ENCODE data around the gene ACP6. TPM values are rescaled to one million over a fixed set of nuclear protein-coding genes. Genes with fewer than 3 reads are reported as not detected.

Gene ACP6
- total RNA-seq, 1 donor from 2014 or later = 17.6 TPM

DNA sequence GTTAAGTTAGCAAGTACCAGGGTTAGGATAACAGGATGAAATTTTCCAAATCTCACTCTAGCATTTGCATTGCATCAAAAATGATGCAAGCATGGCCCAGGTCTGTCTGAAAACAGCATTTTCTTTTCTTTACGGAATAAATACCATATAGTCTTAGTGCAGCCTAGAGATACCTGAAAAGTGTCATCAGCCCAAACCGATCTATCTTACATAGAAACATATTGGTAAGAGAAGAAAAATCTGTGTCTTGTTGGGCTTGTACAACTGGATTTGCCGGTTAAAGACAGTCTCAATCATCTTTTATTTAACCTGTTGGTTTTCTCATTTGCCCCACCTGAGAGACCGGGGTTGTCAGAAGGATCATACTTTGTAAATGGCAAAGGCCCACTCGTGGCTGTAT lies 15.8 kb downstream of the ACP6 start:
- ATAC-seq (no peak), DNase-seq (ENCODE audit: low spot score) (no peak)
- intact Hi-C loops (cut with DNase I) = no loop called here

DNA sequence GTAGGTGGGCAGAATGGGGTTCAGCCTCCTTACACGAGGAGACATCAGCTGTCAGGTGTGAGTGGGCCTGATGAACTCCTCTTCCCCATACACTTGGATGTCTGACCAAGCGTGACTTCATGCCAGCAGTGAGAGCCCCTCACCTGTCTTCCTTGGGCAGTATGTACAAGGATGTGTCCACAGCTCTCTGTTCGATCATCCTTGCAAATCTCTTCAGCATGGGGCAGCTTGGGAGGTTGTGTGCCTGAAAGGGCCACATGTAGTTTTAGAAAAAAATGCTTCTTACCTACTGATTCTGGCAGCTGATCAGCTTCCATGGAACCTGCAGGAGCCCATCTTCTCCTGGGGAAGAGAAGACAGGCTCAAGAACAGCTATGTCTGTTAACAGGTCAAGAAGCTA lies 18.0 kb downstream of the ACP6 start:
- DNase-seq (ENCODE audit: low spot score) (no peak), ATAC-seq (no peak)
- intact Hi-C loops (cut with DNase I) = no loop called here

DNA sequence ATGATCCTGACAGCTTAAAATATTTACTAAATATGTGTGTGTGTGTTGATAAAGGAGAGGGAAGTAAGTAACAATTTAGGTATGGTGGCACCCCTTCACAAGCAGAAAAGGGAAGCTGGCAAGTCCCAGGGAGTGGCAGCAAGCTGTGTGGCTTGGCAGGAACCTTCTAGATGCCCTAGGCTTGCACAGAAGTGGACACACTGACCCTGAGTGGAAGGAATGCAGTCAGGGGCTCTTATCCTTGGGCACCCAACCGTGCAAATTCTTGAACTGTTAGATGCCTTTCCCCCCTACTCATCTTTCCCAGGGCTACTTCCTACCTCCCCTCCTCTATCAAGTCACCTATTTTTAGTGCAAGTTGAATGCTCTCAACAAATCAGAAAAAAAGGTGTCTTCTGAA lies 18.9 kb downstream of the ACP6 start:
- DNase-seq (ENCODE audit: low spot score) (no peak), ATAC-seq (no peak)
- intact Hi-C loops (cut with DNase I) = no loop called here

DNA sequence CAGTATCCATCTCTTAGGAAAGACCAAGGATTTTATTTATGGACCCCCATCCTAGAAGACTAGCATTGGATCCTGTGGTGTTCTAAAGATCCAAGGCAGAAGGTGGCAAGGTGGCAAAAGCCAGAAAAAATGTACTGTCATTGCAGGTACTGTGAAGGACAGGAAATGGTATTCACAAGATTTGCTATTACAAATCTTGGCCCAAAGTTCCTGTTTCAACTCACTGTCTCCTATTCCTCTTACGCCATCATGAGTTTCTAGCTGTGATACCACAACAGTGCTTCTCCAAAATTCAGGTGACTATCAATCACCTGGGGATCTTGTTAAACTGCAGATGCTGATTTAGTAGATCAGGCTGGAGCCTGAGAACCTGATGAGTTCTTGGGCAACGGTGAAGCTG lies 21.4 kb downstream of the ACP6 start:
- DNase-seq (ENCODE audit: low spot score) = no peak
- no peak for ATAC-seq
- intact Hi-C loops (cut with DNase I) = no loop called here

DNA sequence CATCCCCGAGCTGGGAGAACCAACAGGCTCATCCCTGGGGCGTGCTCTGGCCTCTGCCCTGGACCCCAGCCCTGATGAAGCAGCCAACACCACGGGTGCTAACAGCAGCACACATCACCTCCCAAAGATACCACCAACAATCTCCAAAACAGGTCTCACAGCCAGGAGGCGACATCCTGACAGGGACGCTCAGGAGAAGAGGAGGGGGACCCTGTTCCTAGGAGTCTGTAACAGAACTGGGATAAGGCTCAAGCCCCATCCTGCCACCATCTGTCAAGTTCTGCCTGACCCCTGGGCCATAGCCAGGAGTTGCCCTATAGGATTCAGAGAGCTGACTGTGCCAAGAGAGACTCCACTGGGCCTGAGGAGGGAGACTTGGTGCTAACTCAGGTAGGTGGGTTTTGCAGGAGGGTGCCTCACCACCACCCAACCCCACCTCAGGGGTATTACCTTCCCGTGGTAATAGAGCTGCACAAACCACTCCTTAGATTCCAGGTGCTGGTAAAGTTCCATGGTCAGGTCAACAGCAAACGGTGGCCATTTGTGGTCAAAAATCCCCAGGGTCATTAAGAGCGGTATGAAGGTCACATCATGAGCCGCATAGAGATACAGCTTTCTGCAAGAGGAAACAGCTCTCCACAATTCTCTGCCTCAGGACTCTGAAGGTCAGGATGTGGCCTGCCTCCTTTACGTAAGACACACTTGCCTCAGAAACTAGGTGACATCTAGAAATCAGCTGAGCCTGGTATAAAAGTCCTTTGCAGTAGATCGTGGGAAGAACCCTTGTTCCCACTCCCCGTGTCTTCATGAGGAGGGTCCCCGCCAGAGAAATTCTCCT lies 22.3 kb downstream of the ACP6 start:
- intact Hi-C loops (cut with DNase I) = no loop called here
- DNase-seq (ENCODE audit: low spot score) (no peak), ATAC-seq (no peak)

DNA sequence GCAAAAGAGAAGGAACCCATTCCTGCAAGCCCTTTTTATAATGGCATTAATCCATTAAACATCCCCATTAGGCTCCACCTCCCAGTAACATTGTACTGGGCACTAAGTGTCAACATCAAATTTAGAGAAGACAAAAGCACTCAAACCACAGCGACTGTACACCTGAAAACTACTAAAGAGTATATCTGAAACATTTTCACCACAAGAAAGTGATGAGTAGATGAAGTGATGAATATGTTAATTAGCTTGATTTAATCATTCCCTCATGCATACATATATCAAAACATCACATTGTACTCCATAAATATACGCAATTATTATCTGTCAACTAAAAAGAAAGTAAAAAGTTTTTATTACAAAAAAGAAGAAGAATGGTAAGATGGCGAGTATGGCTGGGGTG lies 26.4 kb downstream of the ACP6 start:
- DNase-seq (ENCODE audit: low spot score) (no peak), ATAC-seq (no peak)
- intact Hi-C loops (cut with DNase I) = no loop called here

DNA sequence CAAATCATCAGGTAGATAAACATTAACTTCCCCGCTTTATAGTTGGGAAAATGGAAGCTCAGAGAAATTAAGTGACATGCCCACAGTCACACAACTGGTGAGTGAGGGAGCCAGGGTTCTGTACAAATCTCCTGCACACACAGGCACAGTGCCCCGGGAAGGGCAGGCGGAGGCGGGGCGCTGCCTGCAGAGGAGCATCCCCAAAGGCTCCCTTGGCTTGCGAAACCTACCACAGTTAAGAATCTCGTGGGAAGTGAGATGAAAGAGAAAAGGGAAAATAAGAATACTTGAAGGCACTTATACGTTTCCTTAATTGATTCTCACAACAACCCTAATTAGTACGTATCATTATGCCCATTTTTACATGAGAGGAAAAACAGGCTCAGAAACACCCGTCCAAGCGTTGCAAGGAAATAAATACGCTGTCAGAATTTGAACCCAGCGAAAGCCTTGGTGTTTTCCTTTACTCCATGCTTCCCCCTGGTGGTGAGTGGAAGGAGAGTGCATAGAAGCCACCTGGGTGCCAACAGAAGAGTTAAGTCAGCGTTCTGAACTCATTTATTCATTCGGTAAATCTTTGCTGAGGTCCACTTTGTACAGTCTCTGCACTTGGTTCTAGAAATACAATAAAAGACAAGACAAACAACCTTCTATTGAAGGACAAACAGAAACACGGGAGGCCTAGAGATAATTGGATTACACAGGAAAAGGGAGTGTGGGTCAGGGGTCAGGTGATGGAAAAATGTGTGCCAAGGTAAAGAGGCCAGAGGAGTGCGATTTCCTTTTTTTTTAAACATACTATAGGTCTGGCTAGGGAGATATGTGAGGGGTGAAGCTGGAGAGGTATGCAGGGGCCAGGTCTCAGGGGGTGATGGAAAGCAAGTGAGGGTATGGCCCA lies 28.4 kb downstream of the ACP6 start:
- DNase-seq (ENCODE audit: low spot score) (no peak), ATAC-seq (peak; percentile 65)
- intact Hi-C loops (cut with DNase I) = no loop called here

DNA sequence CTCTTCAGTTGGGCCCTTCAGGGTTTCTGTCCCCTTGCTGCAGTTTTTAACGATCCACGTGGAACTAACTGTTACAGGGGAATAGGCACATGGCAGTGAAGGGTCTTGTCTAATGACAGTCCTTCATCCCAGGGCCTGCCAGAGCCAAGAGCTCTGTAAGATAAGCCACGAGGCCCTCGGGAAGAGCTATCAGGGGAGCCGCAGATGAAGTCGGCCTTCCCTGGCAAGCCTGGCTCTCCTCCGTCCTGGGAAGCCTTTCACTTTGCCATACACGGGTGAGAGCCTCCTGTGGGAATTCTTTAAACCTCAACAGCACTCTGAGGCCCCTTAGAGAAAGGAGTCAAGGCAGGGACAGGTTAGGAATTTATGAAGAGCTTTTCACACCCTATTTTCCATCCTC lies 29.0 kb downstream of the ACP6 start:
- ATAC-seq = no peak
- DNase-seq (ENCODE audit: low spot score) = no peak
- intact Hi-C loops (cut with DNase I) = no loop called here

DNA sequence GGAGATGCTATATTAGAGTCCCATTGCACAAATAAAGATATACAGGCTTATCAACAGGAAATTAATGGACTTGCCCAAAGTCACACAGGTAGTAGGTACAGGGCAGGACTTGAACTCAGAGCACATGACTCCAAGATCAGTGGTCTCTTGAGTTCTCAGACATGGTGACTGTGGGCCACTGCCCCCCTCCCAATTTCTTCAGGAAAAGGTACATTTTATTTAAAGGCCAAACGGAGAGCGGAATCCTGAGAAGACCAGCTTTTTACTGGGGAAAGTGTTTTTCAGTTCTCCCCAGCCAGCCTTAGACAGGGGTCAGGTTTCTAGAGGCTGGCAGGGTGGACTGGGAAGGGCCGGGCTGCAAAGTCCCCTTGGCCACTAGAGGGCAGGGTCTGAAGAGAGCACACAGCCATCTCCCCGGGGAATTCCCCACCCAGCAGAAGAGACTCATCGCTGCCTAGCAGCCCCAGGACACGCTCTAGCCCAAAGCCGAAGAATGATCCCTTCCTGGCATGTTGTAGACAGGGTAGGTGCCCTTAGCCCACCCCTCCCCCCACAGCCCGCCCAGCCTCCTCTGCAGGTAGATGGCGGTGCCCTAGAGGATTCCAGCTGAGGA lies 29.7 kb downstream of the ACP6 start:
- ATAC-seq (peak; percentile 79), DNase-seq (ENCODE audit: low spot score) (peak; percentile 76)
- intact Hi-C loops (cut with DNase I) = no loop called here

DNA sequence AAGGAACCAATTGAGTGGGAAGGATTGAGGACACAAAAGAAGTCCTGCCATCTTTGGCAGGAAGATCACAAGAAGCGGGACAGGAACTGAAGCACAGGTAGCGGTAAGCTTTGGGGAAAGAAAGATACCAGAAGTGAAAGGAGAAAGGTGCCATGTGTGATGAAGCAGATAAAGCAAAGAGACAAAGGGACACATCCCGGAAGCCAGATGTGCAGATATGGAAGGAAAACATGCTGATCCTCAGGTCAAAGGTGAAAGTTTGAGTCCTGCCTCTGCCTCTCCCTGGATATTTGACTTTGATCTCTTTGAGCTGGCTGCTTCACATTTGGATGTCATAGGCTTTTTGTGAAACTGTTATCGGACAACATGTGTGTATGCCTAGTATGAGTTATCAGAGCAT lies 34.0 kb downstream of the ACP6 start:
- DNase-seq (ENCODE audit: low spot score) = no peak
- intact Hi-C loops (cut with DNase I) = loop anchor here (10.0 kb wide), 1 partner anchor 142 kb away; no protein-coding TSS in a partner anchor
- ATAC-seq = no peak

DNA sequence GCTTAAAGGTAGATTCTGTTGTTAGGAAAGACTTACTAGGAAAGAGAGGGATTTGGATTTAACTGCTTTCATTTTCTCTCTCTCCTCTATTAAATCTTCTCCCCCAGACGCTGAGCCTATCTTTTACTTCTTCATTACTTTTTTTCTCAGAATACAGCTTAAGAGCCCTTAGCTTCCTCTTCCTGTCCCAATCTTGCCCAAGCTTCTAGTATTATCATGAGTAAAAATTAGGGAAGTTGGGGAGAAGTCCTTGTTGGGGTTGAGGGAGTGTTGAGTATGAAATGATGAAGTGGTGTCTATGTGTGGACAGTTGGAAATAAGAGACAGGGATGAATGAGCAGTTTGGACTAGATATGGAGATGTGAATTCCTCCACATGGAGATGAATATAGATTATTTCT lies 35.0 kb downstream of the ACP6 start:
- ATAC-seq = peak; percentile 53
- no peak for DNase-seq (ENCODE audit: low spot score)

DNA sequence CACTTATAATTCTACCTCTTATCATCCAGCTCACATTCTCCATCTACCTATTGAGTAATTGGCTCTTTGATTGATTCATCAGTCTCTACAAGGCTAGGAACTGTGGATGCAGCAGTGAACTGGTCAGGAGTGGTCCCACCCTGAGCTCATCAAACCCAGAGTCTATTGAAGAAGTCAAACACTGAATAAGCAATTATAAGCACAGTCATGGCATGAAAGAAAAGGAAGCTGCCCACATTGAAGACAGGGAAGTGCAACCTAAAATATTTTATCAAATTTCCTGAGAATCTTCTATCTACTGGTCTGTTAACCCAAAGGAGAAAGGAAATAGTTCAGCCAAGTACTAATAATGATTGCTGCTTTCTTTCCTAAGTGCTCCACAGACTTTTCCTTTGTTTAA lies 35.7 kb downstream of the ACP6 start:
- intact Hi-C loops (cut with DNase I) = loop anchor here (10.0 kb wide), 1 partner anchor 140 kb away; no protein-coding TSS in a partner anchor
- ATAC-seq (no peak), DNase-seq (ENCODE audit: low spot score) (no peak)

More for the DNA sequence above, 35.0 kb downstream of the ACP6 start:
- intact Hi-C loops (cut with DNase I) = loop anchor here (10.0 kb wide), 1 partner anchor 141 kb away; no protein-coding TSS in a partner anchor

DNA sequence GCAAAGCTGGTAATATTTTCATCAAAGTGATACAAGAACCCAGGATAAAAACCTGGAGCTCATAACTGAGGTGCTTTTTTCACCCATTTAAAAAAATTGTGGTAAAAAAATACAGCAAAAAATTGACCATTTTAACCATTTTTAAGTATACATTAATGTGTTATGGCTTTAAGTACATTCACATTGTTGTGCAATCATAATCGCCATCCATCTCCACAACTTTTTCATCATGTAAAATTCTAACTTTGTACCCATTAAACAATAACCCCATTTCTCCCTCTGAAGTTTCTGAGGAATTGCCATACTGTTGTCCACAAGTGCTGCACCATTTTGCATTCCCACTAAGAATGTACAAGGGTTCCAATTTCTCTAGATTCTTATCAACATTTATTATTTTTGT lies 36.6 kb downstream of the ACP6 start:
- intact Hi-C loops (cut with DNase I) = loop anchor here (10.0 kb wide), 1 partner anchor 139 kb away; no protein-coding TSS in a partner anchor
- no peak for ATAC-seq
- DNase-seq (ENCODE audit: low spot score) = no peak

DNA sequence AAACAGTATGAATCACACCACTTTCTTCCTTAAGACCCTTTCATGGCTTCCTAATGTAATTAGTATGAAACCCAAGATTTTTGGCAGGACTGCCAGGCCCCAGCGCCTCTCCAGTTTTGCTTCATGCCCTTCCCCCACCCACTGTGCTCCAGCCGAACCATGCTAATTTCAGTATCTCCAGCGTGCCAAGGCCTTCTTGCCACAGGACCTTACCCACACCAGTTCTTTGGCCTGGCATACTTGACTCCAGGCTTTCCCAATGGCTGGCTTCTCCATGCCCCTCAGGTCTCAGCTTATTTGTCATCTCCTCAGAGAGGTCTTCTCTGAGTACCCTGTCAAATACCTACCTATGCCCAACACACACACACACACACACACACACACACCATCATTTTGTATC lies 38.5 kb downstream of the ACP6 start:
- intact Hi-C loops (cut with DNase I) = loop anchor here (10.0 kb wide), 1 partner anchor 137 kb away; no protein-coding TSS in a partner anchor
- DNase-seq (ENCODE audit: low spot score) (no peak), ATAC-seq (no peak)

DNA sequence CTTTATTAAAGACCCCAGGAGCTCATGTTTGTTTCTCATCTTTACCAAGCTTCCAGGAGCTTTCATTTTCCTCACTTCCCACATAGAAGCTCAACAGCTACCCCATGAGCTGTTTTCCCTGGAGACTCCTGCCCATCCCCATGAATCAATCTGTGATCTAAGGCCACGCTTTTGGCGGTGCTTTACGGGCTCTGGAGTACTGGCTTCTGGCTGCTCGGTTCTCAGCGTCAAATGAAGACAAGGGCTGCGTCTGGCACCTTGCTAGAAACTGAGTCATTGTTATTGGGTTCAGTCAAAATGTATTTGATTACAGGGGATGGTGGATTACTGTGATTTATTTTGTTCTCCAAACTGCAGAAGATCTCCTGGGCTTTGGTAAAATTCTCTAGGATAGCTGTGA lies 39.9 kb downstream of the ACP6 start:
- no peak for DNase-seq (ENCODE audit: low spot score)
- no peak for ATAC-seq

DNA sequence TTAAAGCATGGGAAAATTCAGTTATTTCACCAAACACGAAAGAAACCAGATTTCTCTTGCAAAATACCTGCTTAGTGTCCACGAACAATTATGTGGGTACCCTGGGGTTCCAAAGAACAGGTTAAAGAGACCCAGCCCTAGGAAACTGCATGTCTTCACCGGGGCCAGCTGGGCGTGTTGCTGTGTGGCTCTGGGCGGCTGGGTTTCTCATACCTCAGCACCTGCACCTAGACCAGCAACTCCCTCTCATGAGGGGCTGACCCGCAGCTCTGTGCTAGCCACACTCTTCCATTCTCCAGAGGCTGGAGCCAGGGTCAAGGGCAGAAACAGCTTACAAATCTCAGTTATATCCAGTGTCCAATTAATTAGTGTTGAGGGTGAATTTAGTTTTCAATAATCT lies 40.3 kb downstream of the ACP6 start:
- no peak for DNase-seq (ENCODE audit: low spot score)
- no peak for ATAC-seq
- intact Hi-C loops (cut with DNase I) = loop anchor here (10.0 kb wide), 1 partner anchor 135 kb away; no protein-coding TSS in a partner anchor

More for the DNA sequence above, 39.9 kb downstream of the ACP6 start:
- intact Hi-C loops (cut with DNase I) = loop anchor here (10.0 kb wide), 1 partner anchor 136 kb away; no protein-coding TSS in a partner anchor

DNA sequence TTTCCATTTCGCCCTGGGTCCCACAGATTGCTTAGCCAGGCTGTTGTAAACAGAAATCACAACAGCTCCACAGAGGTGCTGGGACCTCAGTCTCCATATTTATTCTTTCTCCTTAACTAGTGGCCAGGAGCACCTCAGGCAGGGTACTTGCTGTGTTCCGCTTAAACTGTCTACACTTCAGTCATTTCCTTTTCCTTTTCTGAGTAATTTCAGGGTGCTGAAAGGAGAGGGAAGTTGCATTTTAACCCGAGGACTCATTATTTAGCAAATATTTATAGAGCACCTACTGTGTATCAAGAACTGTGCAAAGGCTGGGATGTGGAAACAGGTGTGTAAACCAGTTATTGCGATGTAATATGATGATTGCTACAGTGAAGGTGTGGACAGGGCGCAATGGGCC lies 41.9 kb downstream of the ACP6 start:
- ATAC-seq (no peak), DNase-seq (ENCODE audit: low spot score) (no peak)
- intact Hi-C loops (cut with DNase I) = no loop called here

DNA sequence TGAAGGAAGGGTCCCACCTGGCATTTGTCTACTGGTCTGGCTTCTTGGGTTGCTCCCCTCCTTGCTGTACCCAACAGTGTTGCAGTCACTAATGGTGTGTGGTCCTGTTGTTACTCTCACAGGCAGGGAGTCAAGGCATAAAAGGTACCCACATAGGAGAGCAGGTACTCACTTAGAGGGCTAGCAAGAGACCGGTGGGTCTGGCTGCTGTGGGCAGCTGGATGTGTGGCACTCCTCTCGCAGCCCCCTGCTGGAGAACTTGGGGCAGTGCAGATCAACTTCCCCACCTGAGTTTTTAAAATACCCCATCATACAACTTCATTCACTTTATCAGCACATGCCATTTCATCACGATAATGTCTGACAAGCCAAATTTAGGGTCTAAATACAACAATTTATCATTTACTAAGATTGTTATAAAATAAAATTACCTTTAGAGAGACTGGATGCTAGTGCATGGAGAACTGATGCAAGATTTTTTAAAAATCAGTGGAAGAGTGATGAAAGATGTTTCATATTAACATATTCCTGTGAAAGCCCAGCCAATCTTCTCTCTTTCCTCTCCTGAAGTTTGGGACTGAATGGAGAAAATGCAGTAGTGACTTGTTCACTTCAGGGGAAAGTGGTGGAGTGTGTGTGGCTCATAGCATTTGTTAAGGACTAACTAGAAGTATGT lies 42.8 kb downstream of the ACP6 start:
- ATAC-seq (peak; percentile 82), DNase-seq (ENCODE audit: low spot score) (no peak)
- intact Hi-C loops (cut with DNase I) = no loop called here

DNA sequence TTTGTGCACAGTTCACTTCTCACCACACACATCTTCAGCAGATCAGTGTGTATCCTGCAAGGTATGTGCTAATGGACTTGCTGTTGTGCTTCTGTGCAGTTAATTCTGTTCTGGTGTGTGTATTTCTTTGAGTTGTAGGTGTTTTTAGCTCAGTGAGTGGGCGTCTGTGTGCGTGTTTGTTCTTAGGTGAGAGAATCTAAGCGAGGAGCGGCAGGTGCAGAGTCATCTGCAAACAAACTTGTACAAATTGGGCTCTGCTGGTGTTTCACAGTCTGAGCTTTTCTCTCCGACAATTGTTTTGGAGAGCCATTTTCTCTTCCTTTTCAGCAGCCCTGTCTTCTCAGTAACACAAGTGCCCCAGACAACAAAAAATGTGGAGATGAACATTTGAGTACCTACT lies 43.6 kb downstream of the ACP6 start:
- DNase-seq (ENCODE audit: low spot score) = no peak
- intact Hi-C loops (cut with DNase I) = no loop called here
- no peak for ATAC-seq
